Vagina (tissue), 2 donors: ENCODE measurements around the gene EML4. TPM values are rescaled to one million over a fixed set of nuclear protein-coding genes. Genes with fewer than 3 reads are reported as not detected.

Experiments
- DNase-seq, 2 donors: peaks; one replicate each; pipeline ENCODE4 v3.0.0-alpha.2; 2017; ENCODE audit errors: extremely low spot score in 2 of 2
- H3K27ac ChIP-seq: fragments of 200-600 bp; sonication (generic); one replicate; pipeline ENCODE4 v1.5.1; 2019
- H3K27me3 ChIP-seq: fragments of 200-600 bp; sonication (generic); one replicate; pipeline ENCODE4 v1.5.1; 2019
- H3K36me3 ChIP-seq, 2 donors: fragments of 200-600 bp; sonication (generic); one replicate each; pipeline ENCODE4 v1.5.1; 2017 to 2019
- H3K4me1 ChIP-seq: fragments of 200-600 bp; sonication (generic); one replicate; pipeline ENCODE4 v1.5.1; 2019
- H3K4me3 ChIP-seq, 2 donors: fragments of 200-600 bp; sonication (generic); 1 replicate in 1 of 2; 2 replicates in 1 of 2; pipeline ENCODE4 v1.5.1; 2016 to 2019
- H3K9me3 ChIP-seq: fragments of 200-600 bp; sonication (generic); one replicate; pipeline ENCODE4 v1.5.1; 2019
- CTCF ChIP-seq, 3 experiments: fragments of 450-650 bp in 2 of 3; fragments of 200-600 bp in 1 of 3; sonication (generic) in 1 of 3; IDR thresholded peaks; one replicate each; pipeline ENCODE4 v1.5.1; 2017 to 2019; ENCODE audit warnings: antibody characterized with exemption in 3 of 3, mild to moderate bottlenecking in 2 of 3, moderate library complexity in 2 of 3
- POLR2A ChIP-seq, 2 donors: fragments of 450-650 bp; IDR thresholded peaks; one replicate each; pipeline ENCODE4 v1.6.1; 2017; ENCODE audit warnings: antibody characterized with exemption in 2 of 2, mild to moderate bottlenecking in 2 of 2, moderate library complexity in 2 of 2
- POLR2AphosphoS5 ChIP-seq, 2 donors: sonication (generic); formaldehyde crosslinking; IDR thresholded peaks; one replicate each; pipeline ENCODE4 v1.9.0; 2017; ENCODE audit warnings: antibody characterized with exemption in 2 of 2, mild to moderate bottlenecking in 2 of 2, low read depth in 1 of 2; ENCODE audit not compliant: insufficient read depth in 1 of 2
- intact Hi-C: fragments of 100-400 bp; cut with DNase I; formaldehyde crosslinking; loops from one replicate; pipeline ENCODE4 v1.15.1; 2023
- total RNA-seq: library from RNA; depleted of rRNA; stranded (reverse); fragments of >200 nt; gene quantifications from one replicate; pipeline ENCODE4 v1.2.3, GENCODE V29; 2016

EML4 gene
- total RNA-seq, 1 donor from 2014 or later, result 26.0 TPM

GRCh38 chr2:42141687-42142546, 27.2 kb upstream of the EML4 start:
- Histone ChIP-seq H3K27me3 (no peaks in the 10 kb centered on the region), H3K4me1 (peaks cover 45% of the 10 kb centered on the region), H3K27ac (peak overlapping the region; percentile 71), H3K4me3 (peak overlapping the region; percentile 10 to 20), H3K9me3 (no peaks in the 10 kb centered on the region), H3K36me3 (no peaks in the 10 kb centered on the region)
- no peak for TF ChIP-seq POLR2A (IDR thresholded peaks at IDR 0.05)
- TF ChIP-seq POLR2AphosphoS5 (IDR thresholded peaks at IDR 0.05; ENCODE audit: insufficient read depth in 1 of 2, low read depth in 1 of 2), result no peak
- no peak for TF ChIP-seq CTCF (IDR thresholded peaks at IDR 0.05)
- DNase-seq, result no peak
- intact Hi-C loops, result no loop called here

GRCh38 chr2:42142547-42143184, 26.5 kb upstream of the EML4 start:
- intact Hi-C loops, result no loop called here
- H3K9me3 ChIP-seq, result no peaks in the 10 kb centered on the region
- H3K27ac ChIP-seq, result peak overlapping the region; percentile 71
- H3K27me3 ChIP-seq, result no peaks in the 10 kb centered on the region
- H3K36me3 ChIP-seq, result no peaks in the 10 kb centered on the region
- H3K4me1 ChIP-seq, result peaks cover 51% of the 10 kb centered on the region
- TF ChIP-seq POLR2AphosphoS5 (IDR thresholded peaks at IDR 0.05; ENCODE audit: insufficient read depth in 1 of 2, low read depth in 1 of 2), result peak in 1 of 2 donors; percentile 24
- no peak for TF ChIP-seq POLR2A (IDR thresholded peaks at IDR 0.05)
- no peak for TF ChIP-seq CTCF (IDR thresholded peaks at IDR 0.05)
- DNase-seq, result no peak
- H3K4me3 ChIP-seq, result no peak overlapping the region

- intact Hi-C loops, result no loop called here
- Histone ChIP-seq H3K4me1 (peaks cover 22% of the 10 kb centered on the region), H3K27me3 (no peaks in the 10 kb centered on the region), H3K36me3 (no peaks in the 10 kb centered on the region), H3K4me3 (no peak overlapping the region), H3K27ac (peak overlapping the region; percentile 40), H3K9me3 (no peaks in the 10 kb centered on the region)
- DNase-seq, result no peak
- no peak for TF ChIP-seq CTCF (IDR thresholded peaks at IDR 0.05)
- TF ChIP-seq POLR2AphosphoS5 (IDR thresholded peaks at IDR 0.05; ENCODE audit: insufficient read depth in 1 of 2, low read depth in 1 of 2), result no peak
- no peak for TF ChIP-seq POLR2A (IDR thresholded peaks at IDR 0.05)
Measured at GRCh38 chr2:42147641-42148274, 21.4 kb upstream of the EML4 start.

- H3K9me3 ChIP-seq, result no peaks in the 10 kb centered on the region
- no peaks in the 10 kb centered on the region for H3K27me3 ChIP-seq
- intact Hi-C loops, result no loop called here
- TF ChIP-seq POLR2AphosphoS5 (IDR thresholded peaks at IDR 0.05; ENCODE audit: insufficient read depth in 1 of 2, low read depth in 1 of 2) (no peak), POLR2A (IDR thresholded peaks at IDR 0.05) (no peak), CTCF (IDR thresholded peaks at IDR 0.05) (no peak)
- DNase-seq, result no peak
- no peak overlapping the region for H3K4me3 ChIP-seq
- H3K36me3 ChIP-seq, result no peaks in the 10 kb centered on the region
- peaks cover 19% of the 10 kb centered on the region for H3K4me1 ChIP-seq
- H3K27ac ChIP-seq, result no peak overlapping the region
Measured at GRCh38 chr2:42150159-42150558, 19.0 kb upstream of the EML4 start.
